Measurements from ENCODE around the gene AP2A2.

The AP2A2 gene

DNA sequence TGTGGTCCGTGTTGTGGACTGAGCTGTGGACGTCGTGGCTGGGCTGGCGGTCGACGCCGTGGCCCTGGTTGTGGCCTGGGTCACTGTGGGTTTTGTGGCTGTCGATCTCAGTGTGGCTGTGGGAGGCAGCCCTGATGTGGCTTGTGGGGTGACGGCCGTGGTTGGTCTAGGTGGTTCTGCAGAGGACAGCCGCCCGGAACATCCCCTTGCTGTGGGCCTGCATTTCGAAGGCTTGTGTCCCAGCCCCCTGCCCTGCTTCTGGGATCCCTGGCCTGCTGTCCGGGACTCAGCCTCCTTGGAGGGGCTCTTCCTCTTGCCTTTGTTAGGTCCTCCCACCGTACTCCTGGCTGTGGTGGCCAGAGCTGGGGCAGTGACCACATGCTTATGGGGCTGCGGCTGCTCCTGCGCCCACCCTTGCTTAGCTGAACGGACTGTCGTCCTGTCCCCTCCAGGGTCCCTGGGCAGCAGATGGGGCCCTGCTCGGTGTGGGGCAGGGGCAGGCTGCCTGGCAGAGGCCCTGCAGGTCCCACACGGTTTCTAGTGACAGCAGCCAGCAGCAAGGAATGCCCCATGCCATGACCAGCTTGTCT is 93.7 kb downstream of the AP2A2 start:
- ChIA-PET POLR2A (ENCODE audit: low non-redundant PET) (no interaction called here), CTCF (no interaction called here)
- H3K27ac ChIP-seq: no peak overlapping the region
- DNase-seq (ENCODE audit: low spot score): no peak
- TF ChIP-seq, protein P1, sequence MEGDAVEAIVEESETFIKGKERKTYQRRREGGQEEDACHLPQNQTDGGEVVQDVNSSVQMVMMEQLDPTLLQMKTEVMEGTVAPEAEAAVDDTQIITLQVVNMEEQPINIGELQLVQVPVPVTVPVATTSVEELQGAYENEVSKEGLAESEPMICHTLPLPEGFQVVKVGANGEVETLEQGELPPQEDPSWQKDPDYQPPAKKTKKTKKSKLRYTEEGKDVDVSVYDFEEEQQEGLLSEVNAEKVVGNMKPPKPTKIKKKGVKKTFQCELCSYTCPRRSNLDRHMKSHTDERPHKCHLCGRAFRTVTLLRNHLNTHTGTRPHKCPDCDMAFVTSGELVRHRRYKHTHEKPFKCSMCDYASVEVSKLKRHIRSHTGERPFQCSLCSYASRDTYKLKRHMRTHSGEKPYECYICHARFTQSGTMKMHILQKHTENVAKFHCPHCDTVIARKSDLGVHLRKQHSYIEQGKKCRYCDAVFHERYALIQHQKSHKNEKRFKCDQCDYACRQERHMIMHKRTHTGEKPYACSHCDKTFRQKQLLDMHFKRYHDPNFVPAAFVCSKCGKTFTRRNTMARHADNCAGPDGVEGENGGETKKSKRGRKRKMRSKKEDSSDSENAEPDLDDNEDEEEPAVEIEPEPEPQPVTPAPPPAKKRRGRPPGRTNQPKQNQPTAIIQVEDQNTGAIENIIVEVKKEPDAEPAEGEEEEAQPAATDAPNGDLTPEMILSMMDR (conservative IDR thresholded peaks at IDR 0.05; ENCODE audit: low read depth): no peak

GRCh38 chr11:1020211-1020905 is 94.7 kb downstream of the AP2A2 start:
- POLR2A ChIA-PET (ENCODE audit: low non-redundant PET): no interaction called here

GRCh38 chr11:1022411-1022810 is 96.7 kb downstream of the AP2A2 start:
- POLR2A ChIA-PET (ENCODE audit: low non-redundant PET): no interaction called here
- CTCF ChIA-PET: interaction anchor here (0.6 kb wide), 1 partner anchor 352 kb away, joined by 3 read pairs; no protein-coding TSS in a partner anchor
- H3K27ac ChIP-seq: no peak overlapping the region
- no peak for DNase-seq (ENCODE audit: low spot score)
- TF ChIP-seq, protein P1 (conservative IDR thresholded peaks at IDR 0.05; ENCODE audit: low read depth): no peak

More at GRCh38 chr11:1020211-1020905, 94.7 kb downstream of the AP2A2 start:
- no peak overlapping the region for H3K27ac ChIP-seq
- CTCF ChIA-PET: interaction anchor here (0.6 kb wide), 1 partner anchor 562 kb away, joined by 3 read pairs; no protein-coding TSS in a partner anchor
- no peak for DNase-seq (ENCODE audit: low spot score)
- TF ChIP-seq, protein P1 (conservative IDR thresholded peaks at IDR 0.05; ENCODE audit: low read depth): no peak

GRCh38 chr11:1022908-1023810 is 97.5 kb downstream of the AP2A2 start:
- CTCF ChIA-PET: interaction anchor here (0.6 kb wide), 2 partner anchors 299 to 353 kb away, joined by 3 to 7 read pairs; no protein-coding TSS in a partner anchor
- POLR2A ChIA-PET (ENCODE audit: low non-redundant PET): no interaction called here
- TF ChIP-seq, protein P1 (conservative IDR thresholded peaks at IDR 0.05; ENCODE audit: low read depth): no peak

GRCh38 chr11:1023811-1024596 is 98.3 kb downstream of the AP2A2 start:
- TF ChIP-seq, protein P1 (conservative IDR thresholded peaks at IDR 0.05; ENCODE audit: low read depth): no peak
- ChIA-PET CTCF (interaction anchor here (0.6 kb wide), 1 partner anchor 298 kb away, joined by 7 read pairs; no protein-coding TSS in a partner anchor), POLR2A (ENCODE audit: low non-redundant PET) (no interaction called here)
- no peak overlapping the region for H3K27ac ChIP-seq
- no peak for DNase-seq (ENCODE audit: low spot score)

More at GRCh38 chr11:1022908-1023810, 97.5 kb downstream of the AP2A2 start:
- DNase-seq (ENCODE audit: low spot score): no peak
- H3K27ac ChIP-seq: no peak overlapping the region

Data from RWPE1 (cell line).